IPS DF 4.7 (cell line): ENCODE data around the gene CD3G.

Source experiments
- DNase-seq: peaks from one replicate; pipeline ENCODE4 v3.0.0-alpha.2; 2013; ENCODE audit warnings: low spot score; ENCODE audit errors: extremely low read depth

The CD3G gene

GRCh38 chr11:118325283-118325682 is 18.9 kb upstream of the CD3G start:
- no peak for DNase-seq

- DNase-seq = no peak
These were observed 15.4 kb upstream of the CD3G start for GRCh38 chr11:118328745-118329144.

GRCh38 chr11:118334745-118335144 is 9.4 kb upstream of the CD3G start:
- no peak for DNase-seq

- DNase-seq = no peak
These were observed 5.5 kb upstream of the CD3G start for GRCh38 chr11:118338637-118339061.

GRCh38 chr11:118339281-118339961 is 4.7 kb upstream of the CD3G start:
- no peak for DNase-seq

GRCh38 chr11:118340449-118340848 is 3.7 kb upstream of the CD3G start:
- no peak for DNase-seq

GRCh38 chr11:118341261-118341660 is 2.9 kb upstream of the CD3G start:
- DNase-seq = no peak

- DNase-seq = no peak
These were observed 2.2 kb upstream of the CD3G start for GRCh38 chr11:118341815-118342489.

- no peak for DNase-seq
These were observed 1.5 kb upstream of the CD3G start, which contains the start of gene CD3D for GRCh38 chr11:118342503-118343161. CD3D (minus strand) TSS chr11:118342705; CDS start chr11:118342607, 98 bp downstream.

- DNase-seq = no peak
These were observed 896 bp upstream of the CD3G start for GRCh38 chr11:118343248-118343647.

- DNase-seq = no peak
These were observed 5.3 kb downstream of the CD3G start for GRCh38 chr11:118349475-118349874.

- DNase-seq = no peak
These were observed 9.1 kb downstream of the CD3G start for GRCh38 chr11:118353084-118353710.

- no peak for DNase-seq
These were observed 13.9 kb downstream of the CD3G start for GRCh38 chr11:118358071-118358470.

GRCh38 chr11:118359295-118359958 is 15.3 kb downstream of the CD3G start, which contains the start of gene UBE4A:
UBE4A (plus strand) TSS chr11:118359600; CDS start chr11:118365081, 5,481 bp downstream.
- peak; percentile 91 for DNase-seq

- no peak for DNase-seq
These were observed 20.9 kb downstream of the CD3G start for GRCh38 chr11:118364956-118365615.

GRCh38 chr11:118366287-118366686 is 22.1 kb downstream of the CD3G start:
- DNase-seq = no peak

GRCh38 chr11:118370774-118371173 is 26.6 kb downstream of the CD3G start:
- no peak for DNase-seq

GRCh38 chr11:118373263-118373662 is 29.1 kb downstream of the CD3G start:
- no peak for DNase-seq

GRCh38 chr11:118373871-118374270 is 29.7 kb downstream of the CD3G start:
- DNase-seq = no peak

- DNase-seq = no peak
These were observed 30.6 kb downstream of the CD3G start for GRCh38 chr11:118374729-118375128.

GRCh38 chr11:118375978-118376377 is 31.8 kb downstream of the CD3G start:
- no peak for DNase-seq
